ENCODE results near the gene CUL9. TPM values are rescaled to one million over a fixed set of nuclear protein-coding genes. Genes with fewer than 3 reads are reported as not detected.
A peak's percentile ranks its signal among the peaks of the same experiment; 100 is the strongest.
"Not testable (repeated sequence)": the region's sequence is repeated elsewhere in the genome, so short reads cannot be mapped to it uniquely, and the experiment has no call there.

Gene CUL9
- 10 to 100 TPM; 11.3 to 26.7 (median 13.8) TPM for total RNA-seq
- polyA plus RNA-seq = 10 to 100 TPM; 86.6 to 99.3 TPM

DNA sequence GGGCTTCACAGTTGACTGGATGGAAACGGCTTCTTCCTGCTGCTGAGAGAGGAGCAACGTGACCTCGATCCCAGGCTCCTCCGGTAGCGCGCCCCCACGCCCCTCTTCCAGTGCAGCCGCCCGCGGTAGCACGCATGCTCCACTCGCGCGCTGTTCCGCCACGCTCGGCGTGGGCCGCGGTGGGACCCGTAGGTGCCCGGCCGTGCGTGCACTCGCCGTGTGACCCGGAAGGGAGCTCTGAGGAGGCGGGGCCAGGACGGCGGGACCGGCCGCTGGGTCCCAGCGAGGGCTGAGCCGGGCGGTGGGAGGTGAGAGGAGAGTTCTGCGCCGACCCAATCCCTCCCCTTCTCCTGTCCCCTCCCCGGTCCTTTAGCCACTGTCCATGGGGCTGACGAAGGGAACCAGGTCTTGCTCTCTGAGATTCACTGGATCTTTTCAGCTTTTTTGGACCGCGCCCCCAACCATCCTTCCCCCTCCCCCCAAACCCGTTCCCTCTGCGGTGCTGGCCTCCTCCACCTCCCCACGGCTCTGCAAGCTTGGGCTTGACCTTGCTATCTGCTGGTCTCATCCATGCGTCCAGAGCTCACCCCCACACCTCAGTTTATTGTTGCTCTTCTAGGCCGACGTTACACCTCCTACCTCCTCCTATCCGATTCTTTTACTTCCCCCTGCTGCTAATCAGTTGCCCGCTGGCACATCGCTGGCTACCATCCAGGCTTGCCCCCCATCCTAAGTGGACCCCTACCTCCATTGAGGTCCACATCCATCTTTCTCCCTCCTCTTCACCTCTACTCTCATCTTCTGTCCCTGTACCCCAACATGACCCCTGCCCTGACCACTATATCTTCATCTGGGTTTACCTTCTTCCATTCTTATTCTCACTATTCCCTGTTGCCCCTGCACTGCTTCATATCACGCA is at the start of gene CUL9:
CUL9 (plus strand) TSS at position 255 of the 919 bp plus-strand sequence. CDS start 2,115 bp downstream, outside the sequence.
- peak within 1 kb of the TSS in 2 of 4 donors; percentile 59 to 61 for H3K27ac ChIP-seq
- H3K4me3 ChIP-seq = peak within 1 kb of the TSS; percentile 50 to 80 (median 60)
- H3K4me1 ChIP-seq = peaks cover 0 to 6% (median 0%) of the 10 kb centered on the region in 3 donors
- peak; percentile 98 to 99 (median 98) for ATAC-seq
- 0 to 1% methylated on average over 48 to 51 of the region's 51 CpGs for WGBS, 2 donors
- FAIRE-seq = no peak
- H3K36me3 ChIP-seq = peaks cover 5 to 19% (median 15%) of the 10 kb centered on the region in 3 donors
- no peak for TF ChIP-seq CTCF (IDR thresholded peaks at IDR 0.05)
- DNase-seq = peak; percentile 82 to 95 (median 88)
- no peaks in the 10 kb centered on the region for H3K9me3 ChIP-seq
- no peaks in the 10 kb centered on the region for H3K27me3 ChIP-seq
- intact Hi-C loops (cut with DNase I) = no loop called here

DNA sequence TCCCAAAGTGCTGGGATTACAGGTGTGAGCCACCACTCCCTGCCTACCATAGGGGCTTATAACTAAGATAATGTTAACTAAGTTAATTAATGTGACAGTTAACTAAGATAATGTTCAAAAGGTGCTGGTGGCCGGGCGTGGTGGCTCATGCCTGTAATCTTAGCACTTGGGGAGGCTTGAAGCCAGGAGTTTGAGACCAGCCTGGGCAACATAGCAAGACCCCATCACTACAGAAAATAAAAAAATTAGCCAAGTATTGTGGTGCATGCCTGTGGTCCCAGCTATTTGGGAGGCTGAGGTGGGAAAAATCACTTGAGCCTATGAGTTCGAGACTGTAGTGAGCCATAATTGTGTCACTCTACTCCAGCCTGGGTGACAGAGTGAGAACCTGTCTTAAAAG is 43.7 kb upstream of the CUL9 start:
- DNase-seq (no peak), ATAC-seq (no peak), FAIRE-seq (no peak)
- intact Hi-C loops (cut with DNase I) = loop anchor here in 2 of 3 donors (5.0 to 10.0 kb wide), 3 partner anchors 53 to 236 kb away; partner anchors contain the start of gene PTK7 (in 1 of the 2)
- WGBS, 2 donors = 92 to 95% methylated on average over 3 of the region's 3 CpGs
- H3K4me3 ChIP-seq = no peak overlapping the region
- H3K27ac ChIP-seq = no peak overlapping the region
- peaks cover 0 to 2% (median 0%) of the 10 kb centered on the region in 3 donors for H3K4me1 ChIP-seq
- H3K36me3 ChIP-seq = no peaks in the 10 kb centered on the region
- H3K27me3 ChIP-seq = no peaks in the 10 kb centered on the region
- no peaks in the 10 kb centered on the region for H3K9me3 ChIP-seq
- TF ChIP-seq CTCF (IDR thresholded peaks at IDR 0.05) = no peak

- H3K27me3 ChIP-seq, FAIRE-seq, H3K36me3 ChIP-seq, DNase-seq, H3K27ac ChIP-seq, ATAC-seq, H3K4me1 ChIP-seq, H3K9me3 ChIP-seq, H3K4me3 ChIP-seq: not testable (repeated sequence)
- WGBS, 2 donors = 87 to 92% methylated on average over 11 of the region's 11 CpGs
- intact Hi-C loops (cut with DNase I) = loop anchor here (5.0 to 10.0 kb wide), 5 partner anchors 55 to 238 kb away; partner anchors contain the start of gene PTK7 (in 1 of the 3)
Observed at GRCh38 chr6:43139973-43140372, 42.0 kb upstream of the CUL9 start.

- ATAC-seq (no peak), DNase-seq (no peak), FAIRE-seq (no peak)
- Histone ChIP-seq H3K27me3 (no peaks in the 10 kb centered on the region), H3K9me3 (no peaks in the 10 kb centered on the region), H3K27ac (no peak overlapping the region), H3K4me1 (peaks cover 0 to 6% (median 0%) of the 10 kb centered on the region in 3 donors), H3K4me3 (no peak overlapping the region), H3K36me3 (no peaks in the 10 kb centered on the region)
- intact Hi-C loops (cut with DNase I) = loop anchor here in 2 of 3 donors (5.0 to 10.0 kb wide), 2 partner anchors 234 to 237 kb away; no protein-coding TSS in a partner anchor
- TF ChIP-seq CTCF (IDR thresholded peaks at IDR 0.05) = no peak
- WGBS, 2 donors = 81 to 93% methylated on average over 16 of the region's 16 CpGs
Observed at GRCh38 chr6:43141644-43142043, 40.4 kb upstream of the CUL9 start.

- FAIRE-seq = no peak
- intact Hi-C loops (cut with DNase I) = loop anchor here in 2 of 3 donors (5.0 to 10.0 kb wide), 2 partner anchors 235 to 237 kb away; no protein-coding TSS in a partner anchor
- no peak for ATAC-seq
Observed at GRCh38 chr6:43142101-43142500, 39.9 kb upstream of the CUL9 start.

More at GRCh38 chr6:43142101-43142500, 39.9 kb upstream of the CUL9 start:
- Histone ChIP-seq H3K27me3 (no peaks in the 10 kb centered on the region), H3K9me3 (no peaks in the 10 kb centered on the region), H3K4me3 (no peak overlapping the region), H3K27ac (no peak overlapping the region), H3K36me3 (no peaks in the 10 kb centered on the region), H3K4me1 (peaks cover 0 to 6% (median 0%) of the 10 kb centered on the region in 3 donors)
- no peak for DNase-seq
- TF ChIP-seq CTCF (IDR thresholded peaks at IDR 0.05) = no peak
- whole genome bisulfite sequencing, 2 donors = 71 to 75% methylated on average over 14 of the region's 14 CpGs
